HFFc6 (cell line): ENCODE results near the gene CCDC85A. TPM values are rescaled to one million over a fixed set of nuclear protein-coding genes. Genes with fewer than 3 reads are reported as not detected.
A peak's percentile ranks its signal among the peaks of the same experiment; 100 is the strongest.

Experiments
- DNase-seq: peaks from one replicate; pipeline ENCODE4 v3.0.0-alpha.2; 2018
- H3K27ac Mint-ChIP-seq: 2 replicates; pipeline ENCODE4 v1.8.0; 2020; ENCODE audit warnings: mild to moderate bottlenecking, mixed read lengths
- H3K27me3 Mint-ChIP-seq: 2 replicates; pipeline ENCODE4 v1.8.0; 2021; ENCODE audit warnings: mild to moderate bottlenecking, moderate library complexity, mixed read lengths; ENCODE audit not compliant: insufficient read depth
- H3K36me3 Mint-ChIP-seq: 2 replicates; pipeline ENCODE4 v1.8.0; 2021; ENCODE audit warnings: low read depth, mixed read lengths
- H3K4me1 Mint-ChIP-seq: 2 replicates; pipeline ENCODE4 v1.8.0; 2020; ENCODE audit warnings: low read depth, mixed read lengths
- H3K4me3 Mint-ChIP-seq: 2 replicates; pipeline ENCODE4 v1.8.0; 2020; ENCODE audit warnings: mild to moderate bottlenecking, moderate library complexity, mixed read lengths
- H3K9me3 Mint-ChIP-seq: 2 replicates; pipeline ENCODE4 v1.8.0; 2020; ENCODE audit warnings: mild to moderate bottlenecking, mixed read lengths
- total RNA-seq, 6 experiments: library from RNA; stranded (reverse); fragmentation: NEBNext Ultra II Directional; extraction: Animal tissue kit (Norgen Biotek cat#: 25700); gene quantifications; 2 replicates in 1 of 6; 3 replicates in 5 of 6; pipeline ENCODE4 v1.2.3, GENCODE V29; 2021
- TF ChIP-seq, protein P1 (sequence below): fragments of 200-600 bp; sonication (generic); IDR thresholded peaks from 2 replicates; pipeline ENCODE4 v1.5.0; 2021; ENCODE audit warnings: antibody characterized with exemption, mild to moderate bottlenecking

The CCDC85A gene
- total RNA-seq, 6 experiments from 2014 or later = 25.5 to 39.3 (median 36.9) TPM

DNA sequence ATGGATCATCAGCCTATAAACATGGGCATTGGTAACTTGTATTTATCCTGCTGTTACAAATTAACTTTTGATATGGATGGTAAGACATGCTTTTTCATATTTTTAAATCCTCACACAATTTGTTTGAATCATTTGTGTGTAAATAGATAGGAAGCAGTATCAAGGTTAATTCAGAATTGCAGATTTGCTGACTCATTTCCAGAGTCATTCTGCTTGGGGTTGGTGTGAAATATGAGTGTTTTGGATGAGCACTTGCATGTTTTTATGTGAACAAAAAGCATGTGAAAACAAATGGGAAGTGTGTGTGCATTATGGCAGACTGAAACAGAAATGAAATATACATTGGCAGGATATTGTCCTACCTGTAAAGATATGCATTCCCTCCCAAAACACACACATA lies 11.8 kb downstream of the CCDC85A start:
- peaks cover 97% of the 10 kb centered on the region for H3K4me1 Mint-ChIP-seq
- H3K27ac Mint-ChIP-seq = peak overlapping the region; percentile 70
- TF ChIP-seq, protein P1, sequence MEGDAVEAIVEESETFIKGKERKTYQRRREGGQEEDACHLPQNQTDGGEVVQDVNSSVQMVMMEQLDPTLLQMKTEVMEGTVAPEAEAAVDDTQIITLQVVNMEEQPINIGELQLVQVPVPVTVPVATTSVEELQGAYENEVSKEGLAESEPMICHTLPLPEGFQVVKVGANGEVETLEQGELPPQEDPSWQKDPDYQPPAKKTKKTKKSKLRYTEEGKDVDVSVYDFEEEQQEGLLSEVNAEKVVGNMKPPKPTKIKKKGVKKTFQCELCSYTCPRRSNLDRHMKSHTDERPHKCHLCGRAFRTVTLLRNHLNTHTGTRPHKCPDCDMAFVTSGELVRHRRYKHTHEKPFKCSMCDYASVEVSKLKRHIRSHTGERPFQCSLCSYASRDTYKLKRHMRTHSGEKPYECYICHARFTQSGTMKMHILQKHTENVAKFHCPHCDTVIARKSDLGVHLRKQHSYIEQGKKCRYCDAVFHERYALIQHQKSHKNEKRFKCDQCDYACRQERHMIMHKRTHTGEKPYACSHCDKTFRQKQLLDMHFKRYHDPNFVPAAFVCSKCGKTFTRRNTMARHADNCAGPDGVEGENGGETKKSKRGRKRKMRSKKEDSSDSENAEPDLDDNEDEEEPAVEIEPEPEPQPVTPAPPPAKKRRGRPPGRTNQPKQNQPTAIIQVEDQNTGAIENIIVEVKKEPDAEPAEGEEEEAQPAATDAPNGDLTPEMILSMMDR = no peak
- peaks cover 22% of the 10 kb centered on the region for H3K36me3 Mint-ChIP-seq
- peak overlapping the region; percentile 30 for H3K4me3 Mint-ChIP-seq
- no peak for DNase-seq
- no peaks in the 10 kb centered on the region for H3K9me3 Mint-ChIP-seq
- no peaks in the 10 kb centered on the region for H3K27me3 Mint-ChIP-seq

DNA sequence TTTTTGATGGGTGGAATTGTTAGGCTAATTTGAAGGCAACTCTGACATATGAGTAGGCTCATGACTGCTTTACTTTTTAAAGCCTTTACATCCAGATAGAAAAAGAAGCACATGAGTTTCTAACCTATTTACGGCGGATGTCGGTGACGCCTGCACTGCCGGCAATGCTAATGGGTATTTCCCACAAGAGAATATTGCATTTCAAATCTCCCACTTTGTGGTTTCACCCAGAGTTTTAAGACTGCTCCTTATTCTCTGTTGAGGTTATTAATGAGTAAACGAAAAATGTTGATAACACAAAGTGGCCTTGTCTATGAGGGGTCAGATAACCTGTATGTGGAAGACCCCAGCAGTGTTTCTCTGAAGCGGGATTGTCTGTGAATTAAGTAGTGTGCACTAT lies 14.0 kb downstream of the CCDC85A start:
- no peaks in the 10 kb centered on the region for H3K27me3 Mint-ChIP-seq

DNA sequence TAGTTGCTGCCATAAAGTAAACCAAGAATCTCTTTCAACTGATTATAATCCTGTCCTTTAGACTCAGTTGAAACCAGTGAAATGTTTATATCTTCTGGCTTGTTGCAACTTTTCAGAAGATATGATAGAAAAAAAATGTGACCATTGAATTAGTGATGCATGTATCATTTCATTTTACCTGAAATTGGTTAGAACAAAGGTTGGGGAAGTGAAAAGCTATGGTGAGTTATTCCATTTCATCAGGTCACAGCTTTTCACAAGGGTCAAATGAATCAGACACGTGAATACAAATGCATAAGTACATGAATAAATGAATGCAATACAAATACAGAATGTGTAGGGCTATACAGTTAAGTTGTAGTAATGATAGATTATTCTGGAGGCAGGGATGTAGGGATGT lies 15.1 kb downstream of the CCDC85A start:
- H3K9me3 Mint-ChIP-seq = no peaks in the 10 kb centered on the region
- no peak for DNase-seq
- H3K4me1 Mint-ChIP-seq = peaks cover 93% of the 10 kb centered on the region
- peaks cover 28% of the 10 kb centered on the region; the same call in 1 of the 2 replicates for H3K36me3 Mint-ChIP-seq
- peak overlapping the region; percentile 74; the same call in 1 of the 2 replicates for H3K4me3 Mint-ChIP-seq
- peak overlapping the region; percentile 84 for H3K27ac Mint-ChIP-seq
- TF ChIP-seq, protein P1 = no peak
- no peaks in the 10 kb centered on the region for H3K27me3 Mint-ChIP-seq

More for the DNA sequence above, 14.0 kb downstream of the CCDC85A start:
- H3K9me3 Mint-ChIP-seq = no peaks in the 10 kb centered on the region
- no peak overlapping the region; the same call in 1 of the 2 replicates for H3K4me3 Mint-ChIP-seq
- H3K4me1 Mint-ChIP-seq = peaks cover 100% of the 10 kb centered on the region
- H3K27ac Mint-ChIP-seq = peak overlapping the region; percentile 36; the same call in 1 of the 2 replicates
- H3K36me3 Mint-ChIP-seq = peaks cover 32% of the 10 kb centered on the region
- TF ChIP-seq, protein P1 = no peak
- no peak for DNase-seq

DNA sequence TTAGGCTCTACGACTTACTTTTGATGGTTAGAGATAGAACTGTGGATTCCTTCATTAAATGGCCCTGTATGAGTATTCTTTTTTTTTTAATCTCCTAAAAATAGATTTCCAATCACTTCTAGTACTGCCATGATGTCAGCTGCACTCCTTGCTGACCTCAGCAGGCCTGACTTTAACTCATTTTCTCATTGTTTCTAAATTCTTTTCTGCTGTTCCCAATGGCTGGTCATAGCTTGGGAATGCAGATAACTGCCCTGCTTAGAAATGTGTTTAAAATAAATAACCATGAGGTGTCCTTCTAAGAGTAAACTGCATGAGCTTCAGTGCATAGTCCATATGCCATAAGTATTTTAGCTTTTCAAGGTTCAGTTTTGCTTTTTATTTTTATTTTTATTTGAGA lies 15.7 kb downstream of the CCDC85A start:
- TF ChIP-seq, protein P1 = peak; percentile 16; the same call in 1 of the 2 replicates
- peak overlapping the region; percentile 84 for H3K27ac Mint-ChIP-seq
- peaks cover 30% of the 10 kb centered on the region for H3K36me3 Mint-ChIP-seq
- H3K9me3 Mint-ChIP-seq = no peaks in the 10 kb centered on the region
- DNase-seq = peak; percentile 89
- H3K4me1 Mint-ChIP-seq = peaks cover 89% of the 10 kb centered on the region
- H3K27me3 Mint-ChIP-seq = no peaks in the 10 kb centered on the region
- peak overlapping the region; percentile 74 for H3K4me3 Mint-ChIP-seq

DNA sequence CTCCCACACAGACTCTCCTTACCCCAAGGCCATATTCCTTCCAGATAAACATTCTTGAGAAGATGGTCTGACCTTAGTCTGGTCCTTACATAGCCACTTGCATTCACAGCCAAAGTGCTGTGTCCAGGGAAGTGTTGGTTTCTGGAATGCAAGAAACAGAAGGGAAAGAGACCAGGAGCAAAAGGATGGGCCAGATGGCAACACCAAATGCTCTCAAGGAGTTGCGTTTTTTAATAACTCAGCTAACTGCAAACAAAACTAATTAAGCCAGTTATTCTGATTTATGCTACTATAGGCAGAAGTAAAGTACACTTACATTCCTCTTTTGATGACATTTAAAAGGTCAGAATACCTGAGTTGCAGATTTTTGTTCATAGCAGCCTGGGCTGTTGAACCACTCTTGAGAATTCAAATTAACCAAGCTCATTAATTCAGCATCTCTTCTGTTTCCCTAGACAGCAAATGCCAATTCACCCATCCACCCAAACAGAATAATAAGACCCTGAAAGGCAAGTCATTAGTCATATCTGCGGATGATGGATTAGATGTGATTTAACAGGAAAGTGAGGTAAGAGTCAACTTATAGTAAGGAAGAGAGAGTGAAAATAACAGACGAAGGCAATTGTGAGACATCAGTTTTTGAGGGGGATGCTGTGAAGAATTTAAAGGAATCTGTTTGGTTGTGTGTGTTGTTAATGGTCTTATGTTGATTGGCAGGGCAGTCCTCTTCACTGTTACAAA lies 18.8 kb downstream of the CCDC85A start:
- peak overlapping the region; percentile 11; the same call in 1 of the 2 replicates for H3K27ac Mint-ChIP-seq
- TF ChIP-seq, protein P1 = no peak

More for the DNA sequence above, 18.8 kb downstream of the CCDC85A start:
- DNase-seq = no peak
- Mint-ChIP-seq H3K4me3 (no peak overlapping the region), H3K27me3 (no peaks in the 10 kb centered on the region), H3K36me3 (peaks cover 41% of the 10 kb centered on the region), H3K4me1 (peaks cover 89% of the 10 kb centered on the region), H3K9me3 (no peaks in the 10 kb centered on the region)
